SK-N-SH treated with all-trans-retinoic acid at 6 μM for 48 hours (cell line): ENCODE results near the gene APBB1.

ENCODE experiments used
- ATAC-seq: fragments of 200-7000 bp; cut with Tn5 transposase; 3 replicates; pipeline ENCODE4 v1.9.1; 2020; ENCODE audit warnings: mild to moderate bottlenecking, moderate library complexity
- ARNTL ChIP-seq: fragments of 450-650 bp; formaldehyde crosslinking; IDR thresholded peaks from 2 replicates; pipeline ENCODE4 v1.5.0; 2020; ENCODE audit warnings: low read depth, mild to moderate bottlenecking, moderate library complexity, borderline replicate concordance
- BACH2 ChIP-seq: fragments of 250-450 bp; sonication (Bioruptor Pico); IDR thresholded peaks from 2 replicates; pipeline ENCODE4 v1.9.0; 2021; ENCODE audit warnings: mild to moderate bottlenecking, borderline replicate concordance
- CSDC2 ChIP-seq: fragments of 250-450 bp; sonication (Bioruptor Pico); IDR thresholded peaks from 2 replicates; pipeline ENCODE4 v1.5.0; 2020; ENCODE audit warnings: mild to moderate bottlenecking, moderate library complexity
- GLIS3 ChIP-seq: fragments of 250-450 bp; sonication (Bioruptor Pico); IDR thresholded peaks from 2 replicates; pipeline ENCODE4 v1.5.0; 2020; ENCODE audit warnings: mild to moderate bottlenecking, moderate library complexity
- ISL1 ChIP-seq: fragments of 250-450 bp; sonication (Bioruptor Pico); IDR thresholded peaks from 2 replicates; pipeline ENCODE4 v2.1.2; 2022; ENCODE audit warnings: mild to moderate bottlenecking, moderate library complexity
- POU6F1 ChIP-seq: fragments of 250-450 bp; sonication (Bioruptor Pico); IDR thresholded peaks from 2 replicates; pipeline ENCODE4 v1.8.0; 2021; ENCODE audit warnings: low read depth, mild to moderate bottlenecking, moderate library complexity, borderline replicate concordance
- PPARA ChIP-seq: fragments of 250-450 bp; sonication (Bioruptor Pico); IDR thresholded peaks from 2 replicates; pipeline ENCODE4 v1.5.0; 2020; ENCODE audit warnings: mild to moderate bottlenecking, borderline replicate concordance
- RARB ChIP-seq: fragments of 250-450 bp; sonication (Bioruptor Pico); IDR thresholded peaks from 2 replicates; pipeline ENCODE4 v1.8.0; 2021; ENCODE audit warnings: mild to moderate bottlenecking, moderate library complexity
- SNAI2 ChIP-seq: fragments of 250-450 bp; sonication (Bioruptor Pico); IDR thresholded peaks from 2 replicates; pipeline ENCODE4 v1.5.0; 2020; ENCODE audit warnings: mild to moderate bottlenecking, moderate library complexity
- TOX ChIP-seq: fragments of 250-450 bp; sonication (Bioruptor Pico); IDR thresholded peaks from 2 replicates; pipeline ENCODE4 v1.8.0; 2021; ENCODE audit warnings: mild to moderate bottlenecking, moderate library complexity, borderline replicate concordance
- ZC3H10 ChIP-seq: fragments of 250-450 bp; sonication (Bioruptor Pico); IDR thresholded peaks from 2 replicates; pipeline ENCODE4 v1.5.1; 2021; ENCODE audit warnings: mild to moderate bottlenecking, moderate library complexity
- ZFP3 ChIP-seq: fragments of 250-450 bp; sonication (Bioruptor Pico); IDR thresholded peaks from 2 replicates; pipeline ENCODE4 v1.5.0; 2020; ENCODE audit warnings: mild to moderate bottlenecking, moderate library complexity
- ZFP30 ChIP-seq: fragments of 450-650 bp; formaldehyde crosslinking; IDR thresholded peaks from 2 replicates; pipeline ENCODE4 v1.5.0; 2022; ENCODE audit warnings: mild to moderate bottlenecking, moderate library complexity
- ZNF565 ChIP-seq: fragments of 450-650 bp; formaldehyde crosslinking; conservative IDR thresholded peaks from 2 replicates; pipeline ENCODE4 v1.5.0; 2020; ENCODE audit warnings: low read depth, mild to moderate bottlenecking, moderate library complexity
- ZNF70 ChIP-seq: fragments of 450-650 bp; formaldehyde crosslinking; IDR thresholded peaks from 2 replicates; pipeline ENCODE4 v1.5.0; 2020; ENCODE audit warnings: mild to moderate bottlenecking, moderate library complexity
- ZNF8 ChIP-seq: fragments of 450-650 bp; formaldehyde crosslinking; IDR thresholded peaks from 2 replicates; pipeline ENCODE4 v1.5.0; 2020; ENCODE audit warnings: mild to moderate bottlenecking, moderate library complexity
- TF ChIP-seq, protein P1 (sequence below): fragments of 250-450 bp; sonication (Bioruptor Pico); IDR thresholded peaks from 2 replicates; pipeline ENCODE4 v1.5.0; 2020; ENCODE audit warnings: mild to moderate bottlenecking, moderate library complexity
- TF ChIP-seq, protein P2 (sequence below): fragments of 250-450 bp; sonication (Bioruptor Pico); IDR thresholded peaks from 2 replicates; pipeline ENCODE4 v1.5.1; 2021; ENCODE audit warnings: mild to moderate bottlenecking, moderate library complexity
- TF ChIP-seq, protein P3 (sequence below): fragments of 250-450 bp; sonication (Bioruptor Pico); IDR thresholded peaks from 2 replicates; pipeline ENCODE4 v1.5.1; 2020; ENCODE audit warnings: low read depth, mild to moderate bottlenecking, moderate library complexity

The APBB1 gene

DNA sequence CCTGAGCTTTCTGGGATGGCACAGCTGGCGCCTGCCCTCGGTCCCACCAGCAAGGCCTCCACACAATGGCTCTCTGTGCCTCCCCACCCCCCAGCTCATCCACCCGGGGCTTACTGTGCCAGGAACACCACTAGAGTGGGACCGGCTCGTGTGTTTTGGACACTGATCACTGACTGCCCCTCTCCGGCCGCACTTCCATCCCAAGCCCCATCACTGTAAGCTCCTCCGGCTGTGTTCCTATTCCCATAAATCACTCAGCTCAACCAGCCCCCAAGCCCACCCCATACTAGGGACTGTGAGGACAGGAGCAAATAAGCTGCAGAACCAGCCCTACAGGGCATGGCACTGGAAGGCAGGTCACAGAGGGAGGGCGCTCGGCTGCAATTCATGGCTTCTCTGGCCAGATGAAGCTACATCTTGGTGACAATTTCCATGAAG is 7.3 kb downstream of the APBB1 start:
- TF ChIP-seq ZNF70 (CRISPR knock-in tag) (no peak), ISL1 (CRISPR knock-in tag) (no peak), SNAI2 (no peak), ARNTL (CRISPR knock-in tag) (no peak), GLIS3 (CRISPR knock-in tag) (no peak), ZFP30 (no peak)
- TF ChIP-seq, protein P1, sequence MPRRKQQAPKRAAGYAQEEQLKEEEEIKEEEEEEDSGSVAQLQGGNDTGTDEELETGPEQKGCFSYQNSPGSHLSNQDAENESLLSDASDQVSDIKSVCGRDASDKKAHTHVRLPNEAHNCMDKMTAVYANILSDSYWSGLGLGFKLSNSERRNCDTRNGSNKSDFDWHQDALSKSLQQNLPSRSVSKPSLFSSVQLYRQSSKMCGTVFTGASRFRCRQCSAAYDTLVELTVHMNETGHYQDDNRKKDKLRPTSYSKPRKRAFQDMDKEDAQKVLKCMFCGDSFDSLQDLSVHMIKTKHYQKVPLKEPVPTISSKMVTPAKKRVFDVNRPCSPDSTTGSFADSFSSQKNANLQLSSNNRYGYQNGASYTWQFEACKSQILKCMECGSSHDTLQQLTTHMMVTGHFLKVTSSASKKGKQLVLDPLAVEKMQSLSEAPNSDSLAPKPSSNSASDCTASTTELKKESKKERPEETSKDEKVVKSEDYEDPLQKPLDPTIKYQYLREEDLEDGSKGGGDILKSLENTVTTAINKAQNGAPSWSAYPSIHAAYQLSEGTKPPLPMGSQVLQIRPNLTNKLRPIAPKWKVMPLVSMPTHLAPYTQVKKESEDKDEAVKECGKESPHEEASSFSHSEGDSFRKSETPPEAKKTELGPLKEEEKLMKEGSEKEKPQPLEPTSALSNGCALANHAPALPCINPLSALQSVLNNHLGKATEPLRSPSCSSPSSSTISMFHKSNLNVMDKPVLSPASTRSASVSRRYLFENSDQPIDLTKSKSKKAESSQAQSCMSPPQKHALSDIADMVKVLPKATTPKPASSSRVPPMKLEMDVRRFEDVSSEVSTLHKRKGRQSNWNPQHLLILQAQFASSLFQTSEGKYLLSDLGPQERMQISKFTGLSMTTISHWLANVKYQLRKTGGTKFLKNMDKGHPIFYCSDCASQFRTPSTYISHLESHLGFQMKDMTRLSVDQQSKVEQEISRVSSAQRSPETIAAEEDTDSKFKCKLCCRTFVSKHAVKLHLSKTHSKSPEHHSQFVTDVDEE (CRISPR knock-in tag) = no peak
- TF ChIP-seq, protein P2, sequence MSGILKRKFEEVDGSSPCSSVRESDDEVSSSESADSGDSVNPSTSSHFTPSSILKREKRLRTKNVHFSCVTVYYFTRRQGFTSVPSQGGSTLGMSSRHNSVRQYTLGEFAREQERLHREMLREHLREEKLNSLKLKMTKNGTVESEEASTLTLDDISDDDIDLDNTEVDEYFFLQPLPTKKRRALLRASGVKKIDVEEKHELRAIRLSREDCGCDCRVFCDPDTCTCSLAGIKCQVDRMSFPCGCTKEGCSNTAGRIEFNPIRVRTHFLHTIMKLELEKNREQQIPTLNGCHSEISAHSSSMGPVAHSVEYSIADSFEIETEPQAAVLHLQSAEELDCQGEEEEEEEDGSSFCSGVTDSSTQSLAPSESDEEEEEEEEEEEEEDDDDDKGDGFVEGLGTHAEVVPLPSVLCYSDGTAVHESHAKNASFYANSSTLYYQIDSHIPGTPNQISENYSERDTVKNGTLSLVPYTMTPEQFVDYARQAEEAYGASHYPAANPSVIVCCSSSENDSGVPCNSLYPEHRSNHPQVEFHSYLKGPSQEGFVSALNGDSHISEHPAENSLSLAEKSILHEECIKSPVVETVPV (CRISPR knock-in tag) = no peak
- ATAC-seq = no peak

DNA sequence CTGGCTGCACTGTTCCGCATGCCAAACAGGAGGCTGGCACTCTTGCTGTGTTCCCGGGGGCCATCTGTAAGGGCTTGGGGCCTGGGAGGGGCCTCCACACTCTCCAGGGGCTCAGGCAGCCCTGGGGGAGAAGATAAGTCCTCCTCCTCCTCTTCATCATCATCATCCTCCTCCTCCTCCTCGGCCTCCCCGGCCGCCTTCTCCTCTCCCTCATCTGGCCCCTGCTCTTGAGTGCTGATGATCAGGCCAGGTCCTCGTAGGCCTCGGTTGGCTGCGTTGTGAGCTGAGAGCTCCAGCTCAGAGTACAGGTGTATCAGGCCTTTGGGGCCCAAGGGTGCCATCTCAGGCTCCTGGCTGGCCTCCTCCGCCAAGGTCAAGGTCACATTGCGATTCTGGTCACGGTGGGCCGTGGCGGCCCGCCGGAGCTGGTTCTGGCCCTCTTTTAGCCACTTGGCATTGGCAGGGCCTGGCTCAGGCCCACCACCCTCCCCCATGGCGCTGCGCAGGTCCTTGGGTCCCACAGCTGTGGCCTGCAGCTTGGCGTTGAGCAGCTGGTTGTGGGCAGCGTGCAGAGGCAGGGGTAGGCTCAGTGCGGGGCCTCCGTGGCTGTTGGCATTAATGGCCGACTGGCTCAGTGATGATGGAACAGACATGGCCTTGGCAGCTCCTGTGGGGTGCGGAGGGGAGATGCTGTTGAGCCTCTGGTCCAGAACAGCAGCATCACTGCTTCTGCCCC is 8.0 kb downstream of the APBB1 start:
- no peak for ATAC-seq
- TF ChIP-seq ZFP30 (no peak), ZC3H10 (CRISPR knock-in tag) (no peak), ARNTL (CRISPR knock-in tag) (no peak), ISL1 (CRISPR knock-in tag) (no peak)
- TF ChIP-seq, protein P1 (CRISPR knock-in tag) = no peak
- TF ChIP-seq, all 23 proteins: peak for 0

GRCh38 chr11:6406370-6406769 is 12.5 kb downstream of the APBB1 start:
- no peak for ATAC-seq
- TF ChIP-seq ZNF565 (no peak), TOX (CRISPR knock-in tag) (no peak), ZC3H10 (CRISPR knock-in tag) (no peak), PPARA (CRISPR knock-in tag) (no peak)

DNA sequence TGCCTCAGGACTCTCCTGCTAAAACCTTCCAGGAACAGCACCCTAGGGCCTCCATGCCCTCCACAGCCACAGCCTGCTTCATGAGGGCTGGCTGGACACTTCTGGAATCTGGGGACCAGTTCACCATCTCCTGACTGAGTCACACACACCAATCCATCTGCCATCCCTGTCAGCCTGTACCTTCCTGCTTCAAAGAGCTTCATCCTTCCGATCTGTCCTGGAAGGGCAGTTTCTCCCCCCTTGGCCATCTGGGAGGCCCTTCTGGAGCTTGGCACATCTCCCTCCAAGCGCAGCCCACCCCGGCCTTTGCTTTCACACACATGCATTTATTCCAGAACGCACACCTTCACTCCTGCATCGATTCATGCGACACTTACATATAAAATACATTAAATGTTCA is 13.0 kb downstream of the APBB1 start:
- ATAC-seq = no peak
- TF ChIP-seq ZFP3 (CRISPR knock-in tag) (no peak), PPARA (CRISPR knock-in tag) (no peak), POU6F1 (no peak), BACH2 (no peak), RARB (no peak), ZFP30 (no peak), ZNF565 (no peak), TOX (CRISPR knock-in tag) (no peak), CSDC2 (no peak), ZNF8 (CRISPR knock-in tag) (no peak), ARNTL (CRISPR knock-in tag) (no peak), ISL1 (CRISPR knock-in tag) (no peak)
- TF ChIP-seq, protein P2 (CRISPR knock-in tag) = no peak
- TF ChIP-seq, protein P1 (CRISPR knock-in tag) = no peak
- TF ChIP-seq, protein P3, sequence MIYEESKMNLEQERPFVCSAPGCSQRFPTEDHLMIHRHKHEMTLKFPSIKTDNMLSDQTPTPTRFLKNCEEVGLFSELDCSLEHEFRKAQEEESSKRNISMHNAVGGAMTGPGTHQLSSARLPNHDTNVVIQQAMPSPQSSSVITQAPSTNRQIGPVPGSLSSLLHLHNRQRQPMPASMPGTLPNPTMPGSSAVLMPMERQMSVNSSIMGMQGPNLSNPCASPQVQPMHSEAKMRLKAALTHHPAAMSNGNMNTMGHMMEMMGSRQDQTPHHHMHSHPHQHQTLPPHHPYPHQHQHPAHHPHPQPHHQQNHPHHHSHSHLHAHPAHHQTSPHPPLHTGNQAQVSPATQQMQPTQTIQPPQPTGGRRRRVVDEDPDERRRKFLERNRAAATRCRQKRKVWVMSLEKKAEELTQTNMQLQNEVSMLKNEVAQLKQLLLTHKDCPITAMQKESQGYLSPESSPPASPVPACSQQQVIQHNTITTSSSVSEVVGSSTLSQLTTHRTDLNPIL (CRISPR knock-in tag) = no peak
